Measurements from ENCODE around the gene CLTC. TPM values are rescaled to one million over a fixed set of nuclear protein-coding genes. Genes with fewer than 3 reads are reported as not detected.

Gene CLTC
- total RNA-seq, 1 donor from 2014 or later = 225 TPM

DNA sequence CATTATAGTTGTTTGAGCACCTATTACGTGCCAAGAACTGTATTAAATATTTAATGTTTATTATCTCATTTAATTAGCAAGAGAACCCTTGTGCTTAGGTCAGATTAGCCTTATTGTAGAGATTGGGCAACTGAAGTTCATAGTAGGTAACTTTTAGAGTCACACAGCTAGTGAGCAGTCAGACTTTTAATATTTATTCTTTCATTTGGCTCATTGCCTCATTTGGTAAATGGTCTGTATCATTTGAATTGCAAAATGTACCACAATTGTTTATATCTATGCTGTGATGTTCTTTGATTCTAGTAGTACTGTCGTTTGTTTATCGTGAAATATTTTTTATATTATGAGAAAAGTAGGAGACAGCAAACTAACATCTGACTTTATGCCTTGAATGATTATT is 7.6 kb downstream of the CLTC start:
- peaks cover 50% of the 10 kb centered on the region for H4K20me1 ChIP-seq (ENCODE audit: low read depth)
- no peak overlapping the region for H3K4me3 ChIP-seq
- H2AFZ ChIP-seq (replicated peaks) = no peak overlapping the region
- peaks cover 10% of the 10 kb centered on the region for H3K4me1 ChIP-seq
- no peak for DNase-seq (ENCODE audit: low spot score)
- Mint-ChIP-seq H3K4me3 (no peak overlapping the region), H3K36me3 (peaks cover 21% of the 10 kb centered on the region), H3K9me3 (peaks cover 3% of the 10 kb centered on the region), H3K4me1 (peaks cover 9% of the 10 kb centered on the region), H3K27ac (no peak overlapping the region), H3K27me3 (ENCODE audit: insufficient read depth, low read depth) (no peaks in the 10 kb centered on the region)
- H3K36me3 ChIP-seq = no peaks in the 10 kb centered on the region
- TF ChIP-seq, protein P1, sequence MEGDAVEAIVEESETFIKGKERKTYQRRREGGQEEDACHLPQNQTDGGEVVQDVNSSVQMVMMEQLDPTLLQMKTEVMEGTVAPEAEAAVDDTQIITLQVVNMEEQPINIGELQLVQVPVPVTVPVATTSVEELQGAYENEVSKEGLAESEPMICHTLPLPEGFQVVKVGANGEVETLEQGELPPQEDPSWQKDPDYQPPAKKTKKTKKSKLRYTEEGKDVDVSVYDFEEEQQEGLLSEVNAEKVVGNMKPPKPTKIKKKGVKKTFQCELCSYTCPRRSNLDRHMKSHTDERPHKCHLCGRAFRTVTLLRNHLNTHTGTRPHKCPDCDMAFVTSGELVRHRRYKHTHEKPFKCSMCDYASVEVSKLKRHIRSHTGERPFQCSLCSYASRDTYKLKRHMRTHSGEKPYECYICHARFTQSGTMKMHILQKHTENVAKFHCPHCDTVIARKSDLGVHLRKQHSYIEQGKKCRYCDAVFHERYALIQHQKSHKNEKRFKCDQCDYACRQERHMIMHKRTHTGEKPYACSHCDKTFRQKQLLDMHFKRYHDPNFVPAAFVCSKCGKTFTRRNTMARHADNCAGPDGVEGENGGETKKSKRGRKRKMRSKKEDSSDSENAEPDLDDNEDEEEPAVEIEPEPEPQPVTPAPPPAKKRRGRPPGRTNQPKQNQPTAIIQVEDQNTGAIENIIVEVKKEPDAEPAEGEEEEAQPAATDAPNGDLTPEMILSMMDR (IDR thresholded peaks at IDR 0.05) = no peak
- TF ChIP-seq EZH2phosphoT487 (IDR thresholded peaks at IDR 0.05) (no peak), EZH2 (IDR thresholded peaks at IDR 0.05) (no peak)
- H3K27me3 ChIP-seq = no peaks in the 10 kb centered on the region
- H3K9ac ChIP-seq = no peak overlapping the region
- H3F3A ChIP-seq (ENCODE audit: low read depth) = no peaks in the 10 kb centered on the region
- H3K4me2 ChIP-seq = no peak overlapping the region
- no peaks in the 10 kb centered on the region for H3K9me3 ChIP-seq (ENCODE audit: low read depth)
- peaks cover 100% of the 10 kb centered on the region for H3K79me2 ChIP-seq (ENCODE audit: low read depth)
- H3K27ac ChIP-seq = no peak overlapping the region

DNA sequence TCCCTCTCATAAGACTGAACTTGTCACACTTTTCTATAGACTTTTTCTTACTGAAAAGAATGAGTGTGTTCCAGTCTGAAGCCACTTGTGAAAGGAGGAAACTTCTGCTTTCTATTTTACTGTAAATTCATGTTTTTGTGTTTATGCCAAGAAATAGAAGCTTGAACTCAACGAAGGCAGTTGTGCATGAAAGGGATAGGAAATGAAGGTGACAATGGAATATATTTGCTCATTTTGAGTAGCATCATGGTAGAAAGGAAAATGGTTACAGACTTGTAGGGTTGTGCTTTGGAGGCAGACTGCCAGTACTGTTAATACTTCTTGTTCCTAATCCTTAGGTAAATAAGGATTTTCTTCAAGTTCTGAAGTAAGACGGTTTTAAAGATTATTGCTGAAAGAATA is 8.1 kb downstream of the CLTC start:
- H3K4me2 ChIP-seq = no peak overlapping the region
- H2AFZ ChIP-seq (replicated peaks) = no peak overlapping the region
- no peaks in the 10 kb centered on the region for H3K27me3 ChIP-seq
- peaks cover 100% of the 10 kb centered on the region for H3K79me2 ChIP-seq (ENCODE audit: low read depth)
- H3K9ac ChIP-seq = no peak overlapping the region
- H3K4me1 ChIP-seq = peaks cover 6% of the 10 kb centered on the region
- H3K4me3 ChIP-seq = no peak overlapping the region
- H4K20me1 ChIP-seq (ENCODE audit: low read depth) = peaks cover 45% of the 10 kb centered on the region
- no peaks in the 10 kb centered on the region for H3K9me3 ChIP-seq (ENCODE audit: low read depth)
- Mint-ChIP-seq H3K9me3 (peaks cover 3% of the 10 kb centered on the region), H3K4me1 (peaks cover 4% of the 10 kb centered on the region), H3K27me3 (ENCODE audit: insufficient read depth, low read depth) (no peaks in the 10 kb centered on the region), H3K27ac (no peak overlapping the region), H3K36me3 (peaks cover 21% of the 10 kb centered on the region), H3K4me3 (no peak overlapping the region)
- no peak for TF ChIP-seq EZH2phosphoT487 (IDR thresholded peaks at IDR 0.05)
- TF ChIP-seq, protein P1 (IDR thresholded peaks at IDR 0.05) = no peak
- TF ChIP-seq EZH2 (IDR thresholded peaks at IDR 0.05) = no peak
- no peak overlapping the region for H3K27ac ChIP-seq
- no peaks in the 10 kb centered on the region for H3F3A ChIP-seq (ENCODE audit: low read depth)
- H3K36me3 ChIP-seq = no peaks in the 10 kb centered on the region
- no peak for DNase-seq (ENCODE audit: low spot score)

DNA sequence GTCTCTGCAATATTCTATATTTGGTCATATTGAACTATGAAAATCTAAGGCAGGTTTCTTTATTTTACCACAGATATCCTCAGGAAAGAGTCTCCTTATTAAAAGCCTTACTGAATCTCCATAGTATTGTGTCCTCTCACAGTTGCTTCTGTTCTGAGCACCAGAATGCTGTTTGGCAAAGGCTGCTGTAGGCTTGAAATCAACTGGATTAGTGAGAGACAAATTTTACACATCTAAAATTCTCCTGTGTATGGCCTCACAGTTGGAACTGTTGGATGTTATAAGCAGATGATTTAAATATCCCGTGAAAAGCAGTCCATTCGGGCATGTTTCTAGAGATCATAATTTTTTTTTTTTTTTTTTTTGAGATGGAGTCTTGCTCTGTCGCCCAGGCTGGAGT is 9.5 kb downstream of the CLTC start:
- no peaks in the 10 kb centered on the region for H3K36me3 ChIP-seq
- TF ChIP-seq EZH2phosphoT487 (IDR thresholded peaks at IDR 0.05) (no peak), EZH2 (IDR thresholded peaks at IDR 0.05) (no peak)
- TF ChIP-seq, protein P1 (IDR thresholded peaks at IDR 0.05) = no peak
- no peak for DNase-seq (ENCODE audit: low spot score)
- Mint-ChIP-seq H3K4me3 (no peak overlapping the region), H3K4me1 (no peaks in the 10 kb centered on the region), H3K36me3 (peaks cover 19% of the 10 kb centered on the region), H3K27me3 (ENCODE audit: insufficient read depth, low read depth) (no peaks in the 10 kb centered on the region), H3K9me3 (peaks cover 3% of the 10 kb centered on the region), H3K27ac (no peak overlapping the region)
- H3K4me2 ChIP-seq = no peak overlapping the region
- H3K27me3 ChIP-seq = no peaks in the 10 kb centered on the region
- peaks cover 100% of the 10 kb centered on the region for H3K79me2 ChIP-seq (ENCODE audit: low read depth)
- no peak overlapping the region for H2AFZ ChIP-seq (replicated peaks)
- H4K20me1 ChIP-seq (ENCODE audit: low read depth) = peaks cover 37% of the 10 kb centered on the region
- no peak overlapping the region for H3K27ac ChIP-seq
- no peak overlapping the region for H3K9ac ChIP-seq
- H3F3A ChIP-seq (ENCODE audit: low read depth) = no peaks in the 10 kb centered on the region
- H3K9me3 ChIP-seq (ENCODE audit: low read depth) = no peaks in the 10 kb centered on the region
- H3K4me3 ChIP-seq = no peak overlapping the region
- no peaks in the 10 kb centered on the region for H3K4me1 ChIP-seq

Data from neural progenitor cell (in vitro differentiated cells).